Thyroid gland (tissue), 4 donors: ENCODE measurements around the gene RPL13A. TPM values are rescaled to one million over a fixed set of nuclear protein-coding genes. Genes with fewer than 3 reads are reported as not detected.
A peak's percentile ranks its signal among the peaks of the same experiment; 100 is the strongest.

Source experiments
- DNase-seq, 2 donors: peaks; one replicate each; pipeline ENCODE4 v3.0.0-alpha.2; 2019
- H3K27ac ChIP-seq, 3 donors: fragments of 200-600 bp; sonication (generic); 1 replicate in 2 of 3; 2 replicates in 1 of 3; pipeline ENCODE4 v1.5.1; 2016 to 2019; ENCODE audit warnings: mild to moderate bottlenecking in 1 of 3, moderate library complexity in 1 of 3
- H3K27me3 ChIP-seq: fragments of 200-600 bp; sonication (generic); one replicate; pipeline ENCODE4 v1.5.1; 2019
- H3K36me3 ChIP-seq, 2 donors: fragments of 200-600 bp; sonication (generic); one replicate each; pipeline ENCODE4 v1.5.1; 2016 to 2019
- H3K4me1 ChIP-seq, 2 donors: fragments of 200-600 bp; sonication (generic); one replicate each; pipeline ENCODE4 v1.5.1; 2017 to 2019
- H3K4me3 ChIP-seq, 3 donors: fragments of 200-600 bp; sonication (generic); replicated peaks in 1 of 3; 1 replicate in 2 of 3; 2 replicates in 1 of 3; pipeline ENCODE4 v1.5.1; 2016; ENCODE audit warnings: mild to moderate bottlenecking in 1 of 3
- H3K9me3 ChIP-seq: fragments of 200-600 bp; sonication (generic); one replicate; pipeline ENCODE4 v1.5.1; 2017
- CTCF ChIP-seq, 6 experiments: fragments of 200-600 bp in 3 of 6; fragments of 450-650 bp in 3 of 6; sonication (generic) in 3 of 6; IDR thresholded peaks; one replicate each; pipeline ENCODE4 v1.5.1; 2016 to 2019; ENCODE audit warnings: antibody characterized with exemption in 6 of 6, mild to moderate bottlenecking in 2 of 6, inconsistent platforms in 1 of 6, moderate library complexity in 1 of 6
- POLR2A ChIP-seq, 2 donors: fragments of 450-650 bp; IDR thresholded peaks; one replicate each; pipeline ENCODE4 v1.6.1; 2017; ENCODE audit warnings: antibody characterized with exemption in 2 of 2, mild to moderate bottlenecking in 2 of 2, moderate library complexity in 1 of 2
- WGBS, 2 donors: methylation state at CpG; one replicate each; pipeline ENCODE4 v1.1.5; 2017; 5-methylcytosine and 5-hydroxymethylcytosine counted together
- intact Hi-C: fragments of 100-400 bp; cut with DNase I; formaldehyde crosslinking; loops from one replicate; pipeline ENCODE4 v1.15.1; 2023
- total RNA-seq, 4 donors: library from RNA; depleted of rRNA; stranded (reverse); fragments of >200 nt; gene quantifications; one replicate each; pipeline ENCODE4 v1.2.3, GENCODE V29; 2016

RPL13A gene
- total RNA-seq, 4 donors from 2014 or later: 1,542 to 2,853 (median 2,123) TPM

DNA sequence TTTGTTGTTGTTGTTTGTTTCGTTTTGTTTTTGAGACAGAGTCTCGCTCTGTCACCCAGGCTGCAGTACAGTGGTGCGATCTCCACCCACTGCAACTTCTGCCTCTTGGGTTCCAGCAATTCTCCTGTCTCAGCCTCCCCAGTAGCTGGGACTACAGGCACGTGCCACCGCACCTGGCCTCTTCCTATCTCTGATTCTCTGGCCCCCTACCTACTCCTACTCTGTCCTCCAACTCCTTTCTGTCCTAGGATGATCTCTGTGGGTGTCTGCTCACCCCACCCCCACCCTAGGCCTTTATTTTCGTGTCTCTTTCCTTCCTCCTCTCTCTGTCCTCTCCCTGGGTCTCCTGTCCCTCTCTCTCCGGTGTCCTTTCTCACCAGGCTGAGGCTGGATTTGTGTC, 37.0 kb upstream of the RPL13A start:
- Histone ChIP-seq H3K9me3 (no peaks in the 10 kb centered on the region), H3K27ac (no peak overlapping the region), H3K27me3 (no peaks in the 10 kb centered on the region), H3K4me3 (no peak overlapping the region), H3K36me3 (peaks cover 0 to 5% of the 10 kb centered on the region in 2 donors), H3K4me1 (peaks cover 5 to 13% of the 10 kb centered on the region in 2 donors)
- no peak for DNase-seq
- 91 to 95% methylated on average over 7 of the region's 7 CpGs for WGBS, 2 donors
- intact Hi-C loops: no loop called here
- TF ChIP-seq POLR2A (IDR thresholded peaks at IDR 0.05) (no peak), CTCF (IDR thresholded peaks at IDR 0.05) (no peak)

DNA sequence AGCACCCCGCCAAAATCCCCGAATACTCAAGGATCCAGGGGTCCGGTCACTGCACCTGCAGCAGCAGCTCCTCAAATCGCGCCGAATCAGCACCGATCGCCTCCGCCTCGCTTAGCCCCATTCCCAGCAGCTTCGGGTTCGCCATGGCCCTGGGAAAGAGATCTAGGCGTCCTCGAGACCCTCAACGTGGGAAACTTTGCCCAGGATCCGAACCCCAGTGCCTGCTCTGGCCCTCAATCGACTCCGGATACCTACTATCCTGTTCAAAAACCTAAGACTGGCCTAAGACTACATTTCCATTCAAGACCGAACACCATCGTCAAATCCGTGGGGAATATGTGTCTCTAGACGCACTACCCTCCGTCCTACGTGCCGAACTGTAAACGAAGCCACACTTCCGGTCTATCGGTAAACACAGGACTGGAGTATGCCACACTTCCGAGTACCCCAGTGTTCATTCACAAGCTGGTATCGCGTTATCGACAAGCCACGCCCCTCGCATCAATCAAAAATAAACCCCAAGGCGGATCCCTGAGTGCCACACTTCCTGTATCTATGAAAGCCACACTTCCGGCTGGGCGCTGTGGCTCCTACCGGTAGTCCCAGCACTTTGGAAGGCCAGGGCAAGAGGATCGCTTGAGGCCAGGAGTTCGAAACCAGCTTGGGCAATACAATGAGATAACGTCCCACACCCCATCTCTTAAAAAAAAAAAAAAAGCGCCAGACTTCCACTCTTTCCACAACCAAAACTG, 35.8 kb upstream of the RPL13A start, which contains the start of gene PIH1D1:
Gene PIH1D1 (minus strand): TSS at position 385 of the 752 bp plus-strand sequence. CDS start 240 bp downstream, at position 145.
- Histone ChIP-seq H3K9me3 (no peaks in the 10 kb centered on the region), H3K4me1 (peaks cover 5 to 13% of the 10 kb centered on the region in 2 donors), H3K27me3 (no peaks in the 10 kb centered on the region), H3K27ac (peak within 1 kb of the TSS; percentile 82 to 97 (median 91)), H3K36me3 (peaks cover 0 to 5% of the 10 kb centered on the region in 2 donors), H3K4me3 (peak within 1 kb of the TSS; percentile 67 to 92 (median 85))
- TF ChIP-seq CTCF (IDR thresholded peaks at IDR 0.05) (peak in 2 of 6 experiments; percentile 30), POLR2A (IDR thresholded peaks at IDR 0.05) (peak in 1 of 2 donors; percentile 70)
- peak; percentile 99 for DNase-seq
- 1 to 2% methylated on average over 31 to 41 of the region's 42 CpGs for WGBS, 2 donors
- intact Hi-C loops: no loop called here

DNA sequence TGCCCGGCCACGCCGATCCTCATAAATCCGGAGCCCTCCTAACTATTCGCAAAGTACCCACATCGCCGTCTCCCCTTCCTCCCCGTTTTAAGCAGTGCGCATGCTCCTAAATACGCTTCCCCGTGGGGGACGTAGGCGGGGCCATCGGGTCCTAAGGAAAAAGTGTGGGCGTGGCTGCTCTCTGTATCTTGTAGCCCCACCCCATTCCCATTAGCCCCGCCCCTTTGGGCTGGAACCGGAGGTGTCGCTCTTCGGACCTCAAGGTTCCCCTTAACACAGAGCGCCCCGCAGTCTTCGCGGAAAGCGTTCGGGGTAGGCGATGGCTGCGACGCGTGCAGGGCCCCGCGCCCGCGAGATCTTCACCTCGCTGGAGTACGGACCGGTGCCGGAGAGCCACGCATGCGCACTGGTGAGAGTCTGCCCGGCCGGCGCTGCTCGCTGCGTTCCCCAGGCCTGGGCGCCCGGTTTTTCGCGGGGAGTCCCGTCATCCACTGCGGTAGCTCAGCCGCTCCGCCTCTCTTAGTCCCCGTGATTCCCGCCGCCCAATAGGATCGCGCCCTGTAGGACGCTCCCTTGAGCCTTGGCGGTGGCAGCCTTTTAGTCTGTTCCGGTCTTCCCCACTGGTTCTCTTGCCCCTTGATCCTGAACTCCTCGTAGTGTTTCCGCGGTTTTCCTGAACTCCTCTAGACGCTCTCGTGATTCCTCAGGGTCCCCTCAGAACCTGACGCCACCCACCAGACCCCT, 34.2 kb upstream of the RPL13A start, which contains the start of gene ALDH16A1:
Gene ALDH16A1 (plus strand): TSS at position 213 of the 744 bp plus-strand sequence. CDS start 107 bp downstream, at position 320.
- WGBS, 2 donors: 0 to 1% methylated on average over 27 to 64 of the region's 66 CpGs
- intact Hi-C loops: no loop called here
- peaks cover 5 to 13% of the 10 kb centered on the region in 2 donors for H3K4me1 ChIP-seq
- no peaks in the 10 kb centered on the region for H3K27me3 ChIP-seq
- peak in 1 of 2 donors; percentile 84 for TF ChIP-seq POLR2A (IDR thresholded peaks at IDR 0.05)
- TF ChIP-seq CTCF (IDR thresholded peaks at IDR 0.05): peak in 1 of 6 experiments; percentile 2
- H3K9me3 ChIP-seq: no peaks in the 10 kb centered on the region
- peaks cover 0 to 5% of the 10 kb centered on the region in 2 donors for H3K36me3 ChIP-seq
- H3K27ac ChIP-seq: peak within 1 kb of the TSS; percentile 82 to 97 (median 91)
- peak; percentile 97 to 98 for DNase-seq
- peak within 1 kb of the TSS; percentile 11 to 55 (median 53) for H3K4me3 ChIP-seq

- no peak for DNase-seq
- Histone ChIP-seq H3K9me3 (no peaks in the 10 kb centered on the region), H3K4me3 (peak overlapping the region in 2 of 3 donors; percentile 11 to 55), H3K4me1 (peaks cover 5 to 13% of the 10 kb centered on the region in 2 donors), H3K36me3 (peaks cover 0 to 5% of the 10 kb centered on the region in 2 donors), H3K27ac (peak overlapping the region; percentile 82 to 97 (median 91)), H3K27me3 (no peaks in the 10 kb centered on the region)
- TF ChIP-seq CTCF (IDR thresholded peaks at IDR 0.05): no peak
- no peak for TF ChIP-seq POLR2A (IDR thresholded peaks at IDR 0.05)
- WGBS, 2 donors: 44 to 46% methylated on average over 10 of the region's 10 CpGs
- intact Hi-C loops: no loop called here
Observed at GRCh38 chr19:49453757-49454240, 33.6 kb upstream of the RPL13A start.
